ENCODE results near the gene MPP3.

The MPP3 gene

DNA sequence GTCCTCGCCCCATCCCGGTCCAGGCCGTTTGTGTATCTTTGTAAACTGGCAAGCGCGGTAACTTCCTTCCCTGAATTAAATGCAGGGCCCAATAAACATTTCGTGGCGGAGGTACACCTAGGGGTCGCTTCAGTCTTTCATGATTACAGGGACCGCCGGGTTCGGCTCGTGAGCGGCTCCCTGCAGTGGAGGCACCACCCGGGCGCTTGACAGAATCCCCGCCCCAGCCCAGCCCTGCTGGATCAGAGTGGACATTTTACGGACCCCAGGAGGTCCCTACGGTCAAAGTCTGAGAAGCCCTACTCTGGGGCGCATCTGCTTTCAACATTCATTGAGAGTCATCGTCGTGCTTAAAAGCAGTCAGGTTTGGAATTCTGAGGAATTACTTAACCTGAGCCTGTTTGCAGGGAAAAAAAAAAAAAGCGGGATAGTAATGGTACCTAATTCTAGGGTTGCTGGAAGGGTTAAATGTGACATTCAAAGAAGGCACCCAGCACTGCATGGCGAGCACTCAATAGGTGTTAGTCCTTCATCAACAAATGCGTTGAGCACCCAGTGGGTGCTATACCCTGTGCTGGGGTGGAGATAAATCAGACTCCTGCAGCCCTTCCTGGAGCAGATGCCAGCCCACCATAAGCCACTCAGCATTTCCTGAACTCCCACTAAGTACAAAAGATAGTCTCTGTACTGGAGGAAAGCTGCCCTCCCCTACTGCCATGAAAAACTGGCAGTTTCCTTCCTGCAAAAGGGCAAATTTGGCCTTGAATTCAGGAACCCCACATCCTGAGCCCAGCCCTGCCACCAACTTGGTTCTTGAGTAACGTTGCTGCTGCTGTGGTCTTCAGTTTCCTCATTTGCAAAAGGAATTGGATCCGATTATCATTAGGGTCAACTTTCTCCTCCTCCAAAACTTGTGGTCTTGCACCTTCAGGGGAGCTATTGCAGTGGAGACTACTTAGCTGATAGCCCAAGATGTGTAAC is 53.5 kb downstream of the MPP3 start:
- peak in 1 of 4 experiments; percentile 13 for DNase-seq (ENCODE audit: low read depth in 4 of 4, low spot score in 1 of 4)

DNA sequence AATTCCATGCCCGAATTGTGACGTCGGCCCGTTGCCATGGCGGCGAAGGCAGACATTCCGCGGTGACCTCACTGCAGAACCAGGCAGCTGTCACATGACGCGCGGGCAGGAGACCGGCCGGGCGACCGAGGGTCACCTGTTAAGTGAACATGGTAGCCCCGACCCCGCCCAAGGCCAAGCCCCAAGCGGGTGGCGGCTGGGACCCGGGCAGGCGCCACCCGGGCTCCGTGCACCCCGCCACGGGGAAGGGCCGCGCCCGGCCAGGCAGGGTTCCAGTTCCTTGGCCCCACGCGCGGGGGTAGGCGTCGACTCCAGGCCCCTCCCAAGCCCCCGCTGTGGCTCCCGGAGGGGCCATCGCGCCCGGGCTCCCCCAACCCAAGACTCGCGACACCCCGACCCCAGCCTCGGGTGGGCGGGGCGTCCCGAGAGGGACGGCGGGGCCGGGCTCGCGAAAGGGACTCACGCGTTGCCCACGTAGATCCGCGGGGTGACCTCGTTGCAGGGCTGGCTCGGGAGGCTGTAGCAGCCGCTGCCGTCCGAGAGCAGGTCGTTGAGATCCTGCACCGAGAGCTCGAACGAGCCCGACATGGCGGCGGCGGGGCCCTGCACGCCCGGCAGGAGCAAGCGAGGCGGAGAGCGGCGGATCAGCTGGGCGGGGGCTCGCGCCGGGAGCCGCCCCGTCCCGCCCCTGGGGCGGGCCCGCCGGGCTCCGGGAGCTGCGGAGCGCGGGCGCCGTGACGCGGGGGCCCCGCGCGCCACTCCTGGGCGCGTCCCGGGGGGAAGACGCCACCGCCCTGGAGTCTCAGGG is 54.4 kb downstream of the MPP3 start, which contains the start of gene DUSP3:
DUSP3 (minus strand) TSS at position 641 of the 808 bp plus-strand sequence; CDS start at position 588, 53 bp downstream.
- DNase-seq (ENCODE audit: low read depth in 4 of 4, low spot score in 1 of 4): peak; percentile 42 to 65 (median 48)

DNA sequence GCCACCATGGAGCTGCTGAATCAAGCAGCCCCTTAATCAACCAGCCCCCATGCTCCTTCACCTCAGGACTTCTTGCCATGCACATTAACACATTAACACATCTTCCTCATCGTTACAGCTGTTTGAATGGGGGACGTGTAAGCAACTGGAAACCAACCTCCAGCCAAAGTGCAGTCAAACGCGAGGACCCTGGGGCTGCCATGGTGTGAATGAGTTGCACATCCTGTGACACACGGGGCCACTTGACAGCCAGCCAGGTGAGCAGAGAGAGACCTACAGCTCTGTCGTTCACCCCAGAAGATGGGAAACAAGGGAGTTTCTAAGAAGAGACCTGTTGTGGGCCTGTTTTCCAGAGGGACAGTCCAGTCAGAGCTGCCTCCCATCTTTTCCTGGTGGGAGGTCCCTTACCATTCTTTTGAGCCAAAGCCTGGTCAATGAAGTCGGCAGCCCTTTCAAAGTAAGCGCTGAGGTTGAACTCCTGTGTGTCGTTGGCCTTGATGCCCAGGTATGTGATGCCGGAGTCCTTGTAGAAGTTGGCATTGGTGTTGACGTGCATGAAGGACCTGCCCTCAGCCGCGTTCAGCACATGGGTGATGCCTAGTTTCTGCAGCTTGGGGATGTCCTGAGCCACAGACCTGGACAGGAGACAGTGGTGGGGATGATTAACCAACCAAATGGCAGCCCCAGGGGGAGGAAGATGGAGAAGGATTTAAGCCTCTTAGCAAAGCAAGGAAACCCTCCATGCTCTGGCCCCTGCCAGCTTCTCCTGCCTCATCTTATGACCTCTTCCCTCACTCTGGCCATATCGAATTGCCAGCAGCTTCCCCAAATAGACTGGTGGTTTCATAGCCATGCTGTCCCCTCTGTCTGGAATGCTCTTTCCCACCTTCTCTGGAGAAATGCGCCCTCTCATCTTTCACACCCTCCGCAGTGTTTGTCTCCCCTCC is 58.4 kb downstream of the MPP3 start:
- no peak for DNase-seq (ENCODE audit: low read depth in 4 of 4, low spot score in 1 of 4)

DNA sequence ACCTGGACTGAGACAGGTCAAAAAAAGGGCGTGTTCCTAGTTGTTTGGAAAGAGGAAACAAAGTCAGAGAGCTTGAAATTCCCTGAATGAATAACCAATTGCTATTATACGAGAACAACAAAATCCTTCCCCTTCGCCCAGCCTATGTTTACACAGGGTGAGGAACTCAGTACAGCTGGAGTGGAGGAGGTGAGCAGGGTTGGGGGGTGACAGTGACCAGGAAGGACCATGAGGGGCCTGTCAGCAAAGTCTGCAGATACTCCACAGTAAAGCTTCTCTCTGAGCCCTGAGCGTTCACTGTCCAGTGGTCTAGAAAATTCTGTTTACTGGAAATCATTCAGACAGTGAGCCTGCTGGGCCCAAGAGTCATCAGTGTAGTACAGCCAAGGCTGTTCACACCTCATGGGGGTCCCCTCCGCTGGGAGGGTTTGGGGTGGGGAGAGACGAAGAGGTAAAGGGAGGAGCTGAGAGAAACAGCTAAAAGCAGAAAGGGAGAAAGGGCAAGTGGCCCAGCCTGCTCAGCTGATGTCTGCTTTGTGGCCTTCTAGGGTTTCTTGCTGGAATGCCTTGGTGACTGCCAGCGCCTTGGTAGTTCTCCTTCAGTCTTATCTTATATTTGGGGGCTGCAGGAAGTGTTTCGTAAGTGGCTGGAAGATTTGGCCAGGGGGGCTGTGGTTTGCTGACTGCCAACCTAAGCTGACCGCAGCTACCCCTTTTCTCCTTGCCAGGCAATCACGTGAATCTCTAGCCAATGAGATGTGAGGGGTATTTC is 59.9 kb downstream of the MPP3 start:
- no peak for DNase-seq (ENCODE audit: low read depth in 4 of 4, low spot score in 1 of 4)

DNA sequence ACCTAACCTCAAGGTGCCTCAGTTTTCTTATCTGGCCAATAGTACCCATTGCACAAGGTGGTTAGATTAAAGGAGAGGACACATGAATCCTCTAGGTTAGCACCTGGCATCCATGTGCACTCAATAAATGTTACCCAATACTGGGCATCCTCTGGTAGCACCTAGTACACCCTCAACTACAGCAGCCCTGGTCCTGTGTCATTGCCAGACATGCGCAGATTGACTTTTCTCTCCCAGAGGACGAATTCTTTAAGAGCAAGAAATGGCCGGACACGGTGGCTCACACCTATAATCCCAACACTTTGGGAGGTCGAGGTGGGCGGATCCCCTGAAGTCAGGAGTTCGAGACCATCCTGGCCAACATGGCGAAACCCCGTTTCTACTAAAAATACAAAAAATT is 61.5 kb downstream of the MPP3 start:
- DNase-seq (ENCODE audit: low read depth in 4 of 4, low spot score in 1 of 4): no peak

DNA sequence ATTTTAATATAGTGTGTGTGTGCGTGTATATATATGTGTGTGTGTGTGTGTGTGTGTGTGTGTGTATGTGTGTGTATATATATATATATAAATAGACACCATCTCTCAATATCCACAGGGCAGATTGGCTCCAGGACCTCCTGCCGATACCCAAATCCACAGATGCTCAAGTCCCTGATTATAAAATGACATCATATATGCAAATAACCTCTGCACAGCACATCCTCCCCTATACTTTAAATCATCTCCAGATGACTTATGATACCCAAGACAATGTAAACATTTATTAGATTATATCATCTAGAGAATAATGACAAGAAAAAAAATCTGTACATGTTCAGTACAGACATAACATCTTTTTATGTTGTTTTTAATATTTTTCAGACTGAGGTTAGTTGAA is 62.0 kb downstream of the MPP3 start:
- no peak for DNase-seq (ENCODE audit: low read depth in 4 of 4, low spot score in 1 of 4)

DNA sequence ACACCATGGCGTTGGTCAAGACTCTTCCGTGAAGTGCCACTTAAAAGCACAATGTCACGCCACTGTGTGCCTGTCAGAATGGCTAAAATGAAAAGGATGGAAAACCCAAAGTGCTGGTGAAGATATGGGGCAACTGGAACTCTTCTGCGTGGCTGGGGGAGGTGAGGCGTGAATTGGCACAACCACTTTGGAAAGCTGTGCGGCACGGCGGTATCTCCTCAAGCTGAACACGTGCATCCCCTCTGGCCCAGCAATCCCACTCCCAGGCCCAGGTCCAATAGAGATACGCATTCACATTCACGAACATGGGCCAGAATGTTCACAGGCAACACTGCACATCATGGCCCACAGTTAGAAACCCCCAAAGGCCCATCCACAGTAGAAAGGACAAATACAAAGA is 63.1 kb downstream of the MPP3 start:
- no peak for DNase-seq (ENCODE audit: low read depth in 4 of 4, low spot score in 1 of 4)

DNA sequence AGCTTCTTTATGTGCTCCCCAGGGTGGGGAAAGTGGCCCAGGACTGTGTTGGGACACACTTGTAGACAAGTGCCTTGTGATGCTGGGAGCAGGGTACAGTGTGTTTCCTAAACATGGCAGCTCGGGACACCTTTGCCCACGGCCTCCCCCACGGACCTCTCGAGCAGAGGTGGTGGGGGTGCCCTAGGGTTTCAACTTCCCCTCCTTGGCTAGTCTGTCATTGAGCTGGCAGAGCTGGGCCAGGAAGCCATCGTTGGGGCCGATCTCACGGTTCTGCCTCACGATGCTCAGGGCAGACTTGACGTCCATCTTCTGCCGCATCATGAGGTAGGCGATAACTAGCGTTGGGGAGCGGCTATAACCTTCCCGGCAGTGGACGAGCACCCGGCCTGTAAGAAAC is 63.5 kb downstream of the MPP3 start:
- no peak for DNase-seq (ENCODE audit: low read depth in 4 of 4, low spot score in 1 of 4)

DNA sequence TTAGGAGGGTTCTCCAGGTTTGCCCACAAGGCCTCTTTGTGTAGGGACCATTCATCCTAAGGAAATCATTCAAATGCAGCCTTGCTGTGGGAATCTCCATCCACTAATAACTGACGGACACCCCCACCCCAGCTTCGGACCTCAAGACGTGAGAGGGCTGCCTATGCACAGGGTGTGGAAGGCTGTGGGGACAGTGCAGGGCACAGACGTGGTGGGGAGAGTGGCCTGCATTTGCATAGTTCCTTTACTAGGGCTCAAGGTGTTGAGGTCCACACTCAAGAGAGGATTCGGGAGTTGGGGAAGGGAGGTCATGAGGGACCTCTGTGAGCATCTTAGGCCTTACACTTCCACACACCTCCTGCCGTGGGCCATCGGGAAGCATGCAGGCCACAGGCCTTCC is 64.0 kb downstream of the MPP3 start:
- no peak for DNase-seq (ENCODE audit: low read depth in 4 of 4, low spot score in 1 of 4)

DNA sequence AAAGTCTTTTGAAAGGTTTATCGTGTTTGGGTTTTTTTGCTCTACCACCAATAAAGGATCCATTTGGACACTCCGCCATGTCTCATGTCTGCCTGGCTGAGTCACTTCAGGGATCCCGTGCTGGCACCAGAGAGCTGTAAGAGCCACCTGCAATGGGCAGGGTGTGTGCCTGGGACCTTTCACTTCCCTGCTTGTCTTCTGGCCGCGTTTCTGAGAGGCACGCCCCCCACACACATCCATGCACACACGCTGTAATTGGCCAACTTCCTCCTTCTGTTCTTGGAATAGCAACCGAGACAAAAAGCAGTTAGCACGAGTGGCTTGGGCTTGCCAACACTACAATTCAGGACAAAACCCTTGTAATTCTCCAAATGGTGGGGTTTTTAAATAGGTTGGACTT is 64.6 kb downstream of the MPP3 start:
- DNase-seq (ENCODE audit: low read depth in 4 of 4, low spot score in 1 of 4): no peak

DNA sequence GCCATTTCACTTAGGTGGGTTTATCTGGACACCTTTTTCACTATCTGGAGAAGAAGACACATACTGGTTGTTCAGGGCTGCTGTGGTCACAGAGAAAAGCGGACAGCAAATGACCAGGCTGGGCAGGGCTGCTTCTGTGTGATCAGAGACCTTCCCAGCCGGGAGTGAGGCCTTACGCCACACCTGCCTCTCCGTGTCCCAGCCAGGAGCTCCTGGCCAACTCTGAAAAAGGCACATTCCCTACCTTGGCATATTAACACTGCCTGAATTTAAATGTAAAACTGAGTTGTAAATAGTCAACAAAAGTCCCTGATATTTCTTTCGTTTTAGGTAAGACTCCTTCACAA is 65.3 kb downstream of the MPP3 start:
- no peak for DNase-seq (ENCODE audit: low read depth in 4 of 4, low spot score in 1 of 4)

DNA sequence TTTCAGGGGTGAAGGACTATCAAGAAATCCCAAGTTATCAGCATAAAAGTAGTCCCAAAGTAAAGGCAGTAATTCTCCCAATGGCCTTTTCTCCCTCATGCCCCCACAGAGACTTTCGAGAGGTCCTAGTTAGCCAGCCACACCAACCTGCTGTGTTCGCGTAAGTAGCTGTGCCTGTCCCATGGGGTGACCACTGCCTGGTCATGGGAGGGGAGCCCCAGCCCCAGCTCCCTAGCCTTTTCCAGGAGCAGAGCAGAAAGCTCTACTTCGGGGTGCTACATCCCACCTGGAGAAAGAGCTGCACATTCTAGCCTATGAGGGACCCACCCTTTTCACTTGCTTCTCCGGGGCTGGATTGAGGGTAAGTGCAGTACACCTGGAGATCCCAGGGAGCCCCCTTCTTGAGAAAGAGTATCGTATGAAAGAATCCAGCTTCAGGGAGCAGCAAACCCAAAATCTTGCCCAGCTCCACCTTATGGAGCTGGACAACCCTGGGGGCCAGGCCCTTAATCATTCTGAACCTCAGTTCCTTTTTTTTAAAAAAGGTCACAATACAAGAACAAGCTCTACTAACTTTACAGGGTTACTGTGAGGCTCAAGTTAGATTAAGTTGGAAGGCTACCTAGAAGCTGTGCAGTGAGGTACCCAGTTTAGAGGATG is 65.8 kb downstream of the MPP3 start:
- DNase-seq (ENCODE audit: low read depth in 4 of 4, low spot score in 1 of 4): no peak

DNA sequence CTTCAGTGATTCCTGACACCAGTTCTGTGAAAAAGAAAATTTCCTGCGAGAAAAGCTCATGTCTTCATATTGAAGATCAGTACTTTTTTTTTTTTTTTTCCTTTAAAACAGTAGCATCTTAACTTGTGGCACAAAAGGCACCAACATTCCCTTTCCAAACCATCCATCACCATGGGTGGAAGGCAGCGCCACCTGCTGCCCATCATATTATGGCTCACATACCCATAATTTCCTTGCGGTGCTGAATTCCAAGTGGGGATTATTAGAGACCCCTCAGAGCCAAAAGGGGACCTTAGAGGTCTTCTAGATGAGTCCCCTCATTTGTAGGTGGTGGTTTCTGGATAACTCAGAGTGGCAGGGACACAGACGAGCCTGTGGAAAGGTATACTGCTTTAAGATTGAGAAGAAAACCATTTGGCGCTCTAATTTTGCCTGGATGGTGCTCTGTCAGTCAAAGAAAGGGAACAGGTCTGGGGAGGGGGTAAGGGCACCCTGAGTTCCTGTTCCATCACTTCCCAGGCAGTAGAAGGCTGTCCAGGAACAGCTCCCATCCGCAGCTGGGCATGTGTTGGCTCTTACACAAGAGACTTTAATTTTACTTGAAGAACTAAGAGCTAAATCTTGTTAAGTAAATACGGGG is 66.4 kb downstream of the MPP3 start:
- DNase-seq (ENCODE audit: low read depth in 4 of 4, low spot score in 1 of 4): peak in 3 of 4 experiments; percentile 17 to 38 (median 35)

DNA sequence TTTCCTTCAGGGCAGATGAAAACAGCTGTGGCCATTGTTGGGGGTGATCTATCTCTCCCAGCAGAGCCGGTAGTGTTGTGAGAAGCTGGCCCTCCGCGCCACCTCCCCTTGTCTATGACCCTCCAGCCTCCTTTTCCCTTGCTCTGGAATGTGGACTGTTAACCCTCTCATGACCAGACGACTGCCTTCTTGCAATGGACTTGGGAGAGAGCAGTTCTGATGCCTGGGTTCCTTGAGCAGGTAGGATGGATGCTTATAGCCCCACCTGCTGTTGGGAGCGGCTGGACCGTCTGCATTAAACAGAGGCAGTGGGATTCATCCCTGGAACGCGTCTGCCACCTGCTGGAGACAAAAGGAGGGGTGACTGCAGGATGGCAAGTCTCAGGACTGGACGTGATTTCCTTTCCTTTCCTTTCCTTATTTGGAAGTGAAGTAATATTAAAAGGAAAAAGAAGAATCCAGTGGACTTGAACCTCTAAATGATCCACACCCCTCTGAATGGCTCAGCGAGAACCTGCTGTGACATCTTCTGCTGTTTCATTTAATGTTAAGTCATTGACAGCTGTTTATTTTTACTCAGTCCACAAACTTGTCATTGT is 72.6 kb downstream of the MPP3 start:
- peak; percentile 84 to 91 (median 86) for DNase-seq (ENCODE audit: low read depth in 4 of 4, low spot score in 1 of 4)

DNA sequence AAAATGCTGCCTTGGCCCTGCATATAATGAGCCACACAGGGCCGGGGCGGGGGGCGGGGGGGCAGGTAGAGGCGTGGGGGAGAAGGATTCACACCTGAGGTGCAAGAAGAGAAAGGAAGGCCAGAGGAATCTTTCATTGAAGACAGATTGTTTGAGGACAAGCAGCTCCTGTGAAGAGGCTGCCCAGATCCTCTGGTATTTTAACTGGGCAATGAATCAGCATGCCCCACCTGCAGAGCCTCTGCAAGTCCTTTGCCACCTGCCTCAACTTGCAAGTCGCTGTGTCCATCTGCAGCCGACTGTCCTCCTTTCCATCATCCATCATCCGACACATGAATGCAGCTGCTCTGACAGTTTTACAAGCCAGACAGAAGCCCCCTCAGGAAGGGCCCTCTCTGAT is 73.1 kb downstream of the MPP3 start:
- DNase-seq (ENCODE audit: low read depth in 4 of 4, low spot score in 1 of 4): no peak

DNA sequence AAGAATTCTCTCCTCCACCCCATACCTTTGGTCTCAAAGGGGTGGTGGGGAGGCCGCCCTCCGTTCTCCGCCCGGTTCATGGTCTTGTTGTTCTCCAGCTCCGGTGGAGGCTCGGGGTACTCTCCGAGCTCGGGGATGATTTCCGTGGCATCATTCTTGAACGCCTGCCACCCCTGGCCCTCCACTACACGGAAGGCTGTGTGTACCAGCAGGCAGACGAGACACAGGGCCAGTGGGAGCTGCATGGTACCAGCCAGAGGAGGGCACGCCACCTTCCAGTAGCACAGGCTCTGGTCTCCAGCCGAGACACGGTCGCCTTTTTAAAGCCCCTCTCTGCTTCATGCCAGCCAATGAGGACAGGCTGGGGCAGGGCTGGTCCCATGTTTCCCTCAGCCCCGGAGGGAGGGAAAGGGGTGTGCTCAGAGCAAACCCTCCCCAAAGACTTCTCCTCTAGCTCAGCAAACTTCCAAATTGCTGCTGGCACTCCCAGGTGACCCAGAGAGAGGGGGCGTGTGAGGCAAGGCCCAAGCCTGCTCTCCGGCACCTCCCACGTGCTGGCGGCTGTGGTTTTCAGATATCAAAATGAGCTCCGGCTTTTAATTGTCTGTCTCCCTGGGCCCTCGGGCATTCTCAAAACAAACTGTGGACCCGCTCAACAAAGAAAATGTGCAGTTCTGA is 74.3 kb downstream of the MPP3 start, which contains the start of gene SOST:
SOST (minus strand) TSS at position 295 of the 678 bp plus-strand sequence; CDS start at position 245, 50 bp downstream.
- no peak for DNase-seq (ENCODE audit: low read depth in 4 of 4, low spot score in 1 of 4)

DNA sequence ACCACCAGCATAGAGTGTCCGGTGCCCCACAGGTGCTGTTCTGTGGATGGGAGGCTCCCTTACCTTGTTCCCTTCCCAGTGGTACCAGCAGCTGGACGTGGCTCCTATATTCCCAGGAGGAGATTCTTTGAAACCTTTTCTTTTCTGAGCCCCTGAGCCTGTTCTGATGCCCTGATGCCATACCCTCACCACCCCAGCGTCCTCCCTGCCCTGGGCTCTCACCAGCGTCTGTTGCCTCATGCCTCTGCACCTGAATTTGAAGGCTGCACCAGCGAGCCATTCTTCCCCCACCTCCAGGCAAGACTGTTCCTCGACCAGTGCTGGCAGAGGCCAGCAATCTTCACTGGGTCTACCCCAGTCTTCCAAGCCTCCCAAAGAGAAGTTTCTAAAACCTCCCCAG is 74.9 kb downstream of the MPP3 start:
- no peak for DNase-seq (ENCODE audit: low read depth in 4 of 4, low spot score in 1 of 4)

DNA sequence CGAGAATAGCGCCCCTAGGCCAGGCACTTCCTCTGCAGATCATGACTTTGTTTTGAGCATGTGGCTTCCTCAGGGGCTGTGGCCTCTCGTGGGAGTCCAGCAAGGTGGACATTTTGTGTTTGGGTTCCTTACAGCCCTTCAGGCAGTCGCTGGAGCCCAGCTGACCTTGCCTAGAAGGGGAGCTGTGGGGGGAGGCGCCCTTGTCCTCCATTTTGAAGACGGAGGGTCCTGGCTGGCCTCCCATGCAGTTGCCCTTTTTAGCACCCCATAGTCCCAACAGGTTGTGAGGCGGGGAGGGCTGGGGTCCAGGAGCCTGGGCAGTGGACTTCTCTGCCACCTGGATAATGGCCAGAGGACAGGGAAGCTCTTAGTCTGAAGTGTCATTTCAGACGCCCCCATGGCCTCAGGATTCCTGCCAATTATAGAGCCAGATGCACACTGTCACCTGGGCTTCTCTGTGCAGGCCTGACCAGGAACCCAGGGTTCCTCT is 75.7 kb downstream of the MPP3 start:
- no peak for DNase-seq (ENCODE audit: low read depth in 4 of 4, low spot score in 1 of 4)
